ENCODE measurements around the gene ST3GAL4. TPM values are rescaled to one million over a fixed set of nuclear protein-coding genes. Genes with fewer than 3 reads are reported as not detected.
"Not testable (repeated sequence)": the region's sequence is repeated elsewhere in the genome, so short reads cannot be mapped to it uniquely, and the experiment has no call there.

Gene ST3GAL4
- total RNA-seq, 4 donors from 2014 or later = 3.4 to 12.4 (median 9.6) TPM

DNA sequence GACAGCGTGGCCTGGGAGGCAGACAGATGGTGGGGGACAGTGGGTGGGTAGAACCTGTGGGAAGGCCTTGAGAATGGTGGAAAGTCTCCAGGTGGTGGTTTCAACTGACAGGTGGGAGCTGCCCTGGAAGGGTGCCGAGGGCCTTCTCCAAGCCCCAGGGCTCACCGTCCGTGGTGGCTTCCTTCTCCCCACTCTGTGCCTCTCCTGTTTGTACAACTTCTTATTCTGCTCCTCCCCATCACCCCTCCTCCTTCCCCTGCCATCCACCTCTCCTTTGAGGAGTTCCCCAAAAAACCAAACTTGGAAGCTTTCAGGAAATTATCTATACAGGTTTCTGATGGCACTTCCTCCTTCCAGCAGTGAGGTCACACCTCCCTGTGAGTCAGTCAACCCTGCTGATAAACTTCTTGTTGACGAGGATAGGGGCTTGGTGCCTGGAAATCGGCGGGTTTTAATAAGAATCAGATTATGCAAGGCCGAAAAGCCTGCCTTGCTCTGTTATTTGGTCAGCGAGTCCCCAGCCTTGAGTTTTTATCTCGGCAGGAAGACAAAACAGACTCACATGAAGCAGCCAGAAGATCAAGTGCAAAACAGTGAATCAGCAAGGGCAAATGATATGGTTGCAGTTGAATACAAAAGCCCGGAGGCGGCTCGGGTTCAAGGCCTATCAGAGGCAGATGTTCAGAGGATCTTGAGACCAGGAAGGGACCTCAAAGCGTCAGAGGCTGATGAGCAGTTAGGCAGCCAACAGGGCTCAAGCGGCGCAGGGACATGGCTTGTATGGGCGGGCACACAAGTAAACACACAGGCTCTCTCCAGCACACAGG lies 9.5 kb upstream of the ST3GAL4 start:
- Histone ChIP-seq H3K9me3 (no peaks in the 10 kb centered on the region), H3K36me3 (peaks cover 0 to 12% of the 10 kb centered on the region in 2 donors), H3K27ac (peak overlapping the region in 1 of 4 donors; percentile 3), H3K4me3 (no peak overlapping the region), H3K27me3 (no peaks in the 10 kb centered on the region), H3K4me1 (peaks cover 26 to 33% of the 10 kb centered on the region in 2 donors)
- TF ChIP-seq, protein P1, sequence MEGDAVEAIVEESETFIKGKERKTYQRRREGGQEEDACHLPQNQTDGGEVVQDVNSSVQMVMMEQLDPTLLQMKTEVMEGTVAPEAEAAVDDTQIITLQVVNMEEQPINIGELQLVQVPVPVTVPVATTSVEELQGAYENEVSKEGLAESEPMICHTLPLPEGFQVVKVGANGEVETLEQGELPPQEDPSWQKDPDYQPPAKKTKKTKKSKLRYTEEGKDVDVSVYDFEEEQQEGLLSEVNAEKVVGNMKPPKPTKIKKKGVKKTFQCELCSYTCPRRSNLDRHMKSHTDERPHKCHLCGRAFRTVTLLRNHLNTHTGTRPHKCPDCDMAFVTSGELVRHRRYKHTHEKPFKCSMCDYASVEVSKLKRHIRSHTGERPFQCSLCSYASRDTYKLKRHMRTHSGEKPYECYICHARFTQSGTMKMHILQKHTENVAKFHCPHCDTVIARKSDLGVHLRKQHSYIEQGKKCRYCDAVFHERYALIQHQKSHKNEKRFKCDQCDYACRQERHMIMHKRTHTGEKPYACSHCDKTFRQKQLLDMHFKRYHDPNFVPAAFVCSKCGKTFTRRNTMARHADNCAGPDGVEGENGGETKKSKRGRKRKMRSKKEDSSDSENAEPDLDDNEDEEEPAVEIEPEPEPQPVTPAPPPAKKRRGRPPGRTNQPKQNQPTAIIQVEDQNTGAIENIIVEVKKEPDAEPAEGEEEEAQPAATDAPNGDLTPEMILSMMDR (IDR thresholded peaks at IDR 0.05 in 4 of 5, conservative IDR thresholded peaks at IDR 0.05 in 1 of 5) = no peak
- TF ChIP-seq POLR2A (IDR thresholded peaks at IDR 0.05) = no peak
- intact Hi-C loops (cut with DNase I; ENCODE audit: low total_unique reads) = no loop called here
- in situ Hi-C loops (cut with MboI; ENCODE audit: low sequenced_read_pairs in 4 of 4) = no loop called here
- no peak for ATAC-seq
- no peak for DNase-seq

DNA sequence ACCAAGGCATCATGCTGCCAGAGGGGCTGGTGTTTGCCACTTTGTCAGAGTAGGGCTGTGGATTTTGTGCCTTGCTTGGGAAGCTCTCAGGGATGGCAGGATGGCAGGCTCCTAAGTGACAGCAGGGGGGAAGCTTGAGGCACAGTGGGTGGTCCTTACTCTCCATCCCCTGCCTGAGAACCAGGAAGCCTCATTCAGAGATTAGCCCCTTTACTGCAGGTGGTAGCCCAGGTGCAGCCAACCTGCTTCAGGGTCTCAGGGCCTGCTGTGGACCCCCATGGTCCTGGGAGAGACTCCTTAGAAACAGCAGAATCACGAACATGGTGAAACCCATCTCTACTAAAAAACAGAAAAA lies 8.9 kb upstream of the ST3GAL4 start:
- no peak for DNase-seq
- no peaks in the 10 kb centered on the region for H3K27me3 ChIP-seq
- no peak overlapping the region for H3K4me3 ChIP-seq
- H3K4me1 ChIP-seq = peaks cover 26 to 27% of the 10 kb centered on the region in 2 donors
- intact Hi-C loops (cut with DNase I; ENCODE audit: low total_unique reads) = no loop called here
- no peaks in the 10 kb centered on the region for H3K9me3 ChIP-seq
- TF ChIP-seq, protein P1 (IDR thresholded peaks at IDR 0.05 in 4 of 5, conservative IDR thresholded peaks at IDR 0.05 in 1 of 5) = no peak
- no peak for TF ChIP-seq POLR2A (IDR thresholded peaks at IDR 0.05)
- H3K27ac ChIP-seq = peak overlapping the region in 1 of 4 donors; percentile 3
- in situ Hi-C loops (cut with MboI; ENCODE audit: low sequenced_read_pairs in 4 of 4) = no loop called here
- H3K36me3 ChIP-seq = peaks cover 0 to 12% of the 10 kb centered on the region in 2 donors
- no peak for ATAC-seq

DNA sequence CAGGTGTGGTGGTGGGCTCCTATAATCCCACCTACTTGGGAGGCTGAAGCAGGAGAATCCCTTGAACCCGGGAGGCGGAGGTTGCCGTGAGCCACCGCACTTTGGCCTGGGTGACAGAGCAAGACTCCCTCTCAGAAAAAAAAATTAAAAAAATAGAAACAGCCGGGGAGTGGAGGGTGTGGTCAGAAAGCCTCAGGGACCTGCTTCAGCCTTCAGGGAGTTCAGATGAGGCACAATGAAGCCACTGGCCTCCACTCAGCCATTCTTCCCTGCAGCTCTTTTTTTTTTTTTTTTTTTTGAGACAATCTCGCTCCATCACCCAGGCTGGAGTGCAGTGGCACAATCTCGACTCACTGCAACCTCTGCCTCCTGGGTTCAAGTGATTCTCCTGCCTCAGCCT lies 8.5 kb upstream of the ST3GAL4 start:
- peaks cover 23 to 26% of the 10 kb centered on the region in 2 donors for H3K4me1 ChIP-seq
- DNase-seq; H3K27me3 ChIP-seq; H3K9me3 ChIP-seq; in situ Hi-C loops (cut with MboI; ENCODE audit: low sequenced_read_pairs in 4 of 4); ATAC-seq; H3K27ac ChIP-seq; H3K4me3 ChIP-seq; intact Hi-C loops (cut with DNase I; ENCODE audit: low total_unique reads): not testable (repeated sequence)
- H3K36me3 ChIP-seq = peaks cover 0 to 12% of the 10 kb centered on the region in 2 donors

DNA sequence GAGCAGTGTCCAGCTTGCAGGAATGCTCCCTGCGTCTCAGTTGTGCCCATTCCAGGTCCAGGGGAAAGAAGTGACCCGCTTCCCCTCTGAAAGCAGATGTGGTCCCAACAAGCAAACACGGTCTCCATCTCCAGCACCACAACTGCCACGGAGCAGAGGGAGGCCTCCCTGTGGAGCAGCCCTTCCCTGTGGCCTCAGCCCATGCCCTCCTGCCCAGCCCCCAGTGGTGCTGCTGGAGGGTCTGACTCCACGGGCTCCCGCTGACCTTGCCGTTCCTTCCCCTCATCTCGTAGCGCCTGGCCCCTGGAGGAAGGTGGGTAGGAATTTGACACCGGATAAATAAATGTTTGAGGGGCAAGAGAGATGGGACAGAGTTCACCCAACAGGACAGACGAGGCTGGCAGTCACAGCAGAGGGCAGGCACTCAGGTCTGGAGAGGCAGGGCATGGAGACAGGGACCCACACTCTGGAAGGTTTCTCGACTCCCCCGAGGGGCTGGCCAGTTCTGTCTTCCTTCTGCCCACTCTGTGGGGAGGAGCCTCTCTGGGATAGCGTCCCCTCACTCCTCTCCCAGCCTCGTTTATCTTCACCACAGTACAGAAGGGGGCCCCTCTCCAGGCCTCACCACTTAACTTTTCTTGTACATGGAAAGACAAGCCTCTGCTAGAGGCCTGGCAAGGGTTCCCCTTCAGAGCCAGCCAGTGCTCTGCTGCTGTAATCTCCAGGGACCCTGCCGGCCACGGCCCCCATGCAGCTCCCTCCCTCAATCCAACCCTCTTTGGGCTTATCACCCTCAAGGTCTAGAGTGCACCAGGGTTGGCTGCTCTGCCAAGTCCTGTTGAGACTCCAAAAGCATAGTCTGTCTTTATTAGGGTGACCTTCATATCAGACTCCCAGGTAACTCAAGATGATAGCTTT lies 7.5 kb upstream of the ST3GAL4 start:
- Histone ChIP-seq H3K4me1 (peaks cover 19 to 33% of the 10 kb centered on the region in 2 donors), H3K27me3 (no peaks in the 10 kb centered on the region), H3K36me3 (peaks cover 0 to 10% of the 10 kb centered on the region in 2 donors), H3K27ac (peak overlapping the region in 3 of 4 donors; percentile 17 to 37 (median 35)), H3K4me3 (no peak overlapping the region), H3K9me3 (no peaks in the 10 kb centered on the region)
- intact Hi-C loops (cut with DNase I; ENCODE audit: low total_unique reads) (no loop called here), in situ Hi-C loops (cut with MboI; ENCODE audit: low sequenced_read_pairs in 4 of 4) (no loop called here)
- DNase-seq = no peak
- ATAC-seq = no peak
- TF ChIP-seq, protein P1 (IDR thresholded peaks at IDR 0.05 in 4 of 5, conservative IDR thresholded peaks at IDR 0.05 in 1 of 5) = no peak
- TF ChIP-seq POLR2A (IDR thresholded peaks at IDR 0.05) = no peak

Measured in gastrocnemius medialis (tissue), 4 donors.